OCI-LY3 (cell line): ENCODE results near the gene KRTDAP.

Source experiments
- H2AFZ ChIP-seq: fragments of 200-600, 300-600 bp; shearing (Covaris generic); 2 replicates; pipeline ENCODE4 v1.6.0; 2014; ENCODE audit warnings: antibody characterized with exemption, low read depth, low read length
- H3K27ac ChIP-seq: fragments of 200-600, 300-600 bp; sonication (generic); 2 replicates; pipeline ENCODE4 v1.5.1; 2014; ENCODE audit warnings: mild to moderate bottlenecking, low read length, moderate library complexity, mixed read lengths
- H3K27me3 ChIP-seq: fragments of 200-600, 300-600 bp; sonication (generic); 2 replicates; pipeline ENCODE4 v1.6.1; 2014; ENCODE audit warnings: low read depth, low read length, mixed read lengths
- H3K36me3 ChIP-seq: fragments of 200-600, 300-600 bp; sonication (generic); replicated peaks from 2 replicates; pipeline ENCODE3; 2014; ENCODE audit warnings: low read depth, low read length, mixed read lengths
- H3K4me1 ChIP-seq: fragments of 300-600, 200-600 bp; sonication (generic); 2 replicates; pipeline ENCODE4 v1.6.1; 2014; ENCODE audit warnings: low read length, mixed read lengths
- H3K4me2 ChIP-seq: fragments of 200-600, 300-600 bp; sonication (generic); 2 replicates; pipeline ENCODE4 v1.6.1; 2014; ENCODE audit warnings: low read length, mixed read lengths
- H3K4me3 ChIP-seq: fragments of 300-600, 200-600 bp; sonication (generic); 2 replicates; pipeline ENCODE4 v1.5.1; 2014; ENCODE audit warnings: antibody characterized with exemption, mild to moderate bottlenecking, low read length, moderate library complexity
- H3K79me2 ChIP-seq: fragments of 300-600, 200-600 bp; shearing (Covaris generic); 2 replicates; pipeline ENCODE4 v1.6.1; 2014; ENCODE audit warnings: mild to moderate bottlenecking, low read length, mixed read lengths
- H3K9ac ChIP-seq: fragments of 300-600, 200-600 bp; shearing (Covaris generic); 2 replicates; pipeline ENCODE4 v1.6.0; 2014; ENCODE audit warnings: mild to moderate bottlenecking, low read length, moderate library complexity
- H3K9me3 ChIP-seq: fragments of 200-600, 300-600 bp; shearing (Covaris generic); 2 replicates; pipeline ENCODE4 v1.6.1; 2014; ENCODE audit warnings: low read length, mixed read lengths; ENCODE audit not compliant: insufficient read depth
- H4K20me1 ChIP-seq: fragments of 200-600, 300-600 bp; sonication (generic); 2 replicates; pipeline ENCODE4 v1.6.1; 2016; ENCODE audit warnings: low read length, mixed read lengths; ENCODE audit not compliant: insufficient read depth
- CTCF ChIP-seq: fragments of 200-600, 300-600 bp; sonication (generic); IDR thresholded peaks from 2 replicates; pipeline ENCODE4 v1.5.1; 2014; ENCODE audit warnings: antibody characterized with exemption, low read length, low read depth
- EZH2phosphoT487 ChIP-seq: fragments of 200-600 bp; shearing (Covaris generic); IDR thresholded peaks from 2 replicates; pipeline ENCODE4 v1.6.1; 2018; ENCODE audit warnings: antibody characterized with exemption, mixed run types, low read depth

Gene KRTDAP

GRCh38 chr19:35516310-35516709 lies 26.0 kb upstream of the KRTDAP start:
- H3K27ac ChIP-seq: no peak overlapping the region
- no peaks in the 10 kb centered on the region for H4K20me1 ChIP-seq
- H2AFZ ChIP-seq: no peak overlapping the region
- TF ChIP-seq CTCF: no peak
- TF ChIP-seq EZH2phosphoT487: no peak
- H3K27me3 ChIP-seq: peaks cover 17% of the 10 kb centered on the region
- H3K4me2 ChIP-seq: no peak overlapping the region
- no peaks in the 10 kb centered on the region for H3K4me1 ChIP-seq
- no peak overlapping the region for H3K9ac ChIP-seq
- H3K79me2 ChIP-seq: no peaks in the 10 kb centered on the region
- no peak overlapping the region for H3K4me3 ChIP-seq
- H3K9me3 ChIP-seq: no peaks in the 10 kb centered on the region
- H3K36me3 ChIP-seq: no peaks in the 10 kb centered on the region

GRCh38 chr19:35514282-35514809 lies 24.1 kb upstream of the KRTDAP start:
- peaks cover 23% of the 10 kb centered on the region for H3K27me3 ChIP-seq
- H3K27ac ChIP-seq: no peak overlapping the region
- H3K4me3 ChIP-seq: no peak overlapping the region
- no peak overlapping the region for H3K4me2 ChIP-seq
- no peaks in the 10 kb centered on the region for H3K9me3 ChIP-seq
- H2AFZ ChIP-seq: no peak overlapping the region
- no peak overlapping the region for H3K9ac ChIP-seq
- peaks cover 4% of the 10 kb centered on the region for H3K4me1 ChIP-seq
- H4K20me1 ChIP-seq: no peaks in the 10 kb centered on the region
- H3K79me2 ChIP-seq: no peaks in the 10 kb centered on the region
- H3K36me3 ChIP-seq: no peaks in the 10 kb centered on the region
- TF ChIP-seq EZH2phosphoT487: no peak
- TF ChIP-seq CTCF: no peak

GRCh38 chr19:35513628-35514281 lies 23.5 kb upstream of the KRTDAP start, which contains the start of gene DMKN:
Gene DMKN, minus strand, starts transcription at chr19:35513649. Its CDS starts 174 bp downstream, at chr19:35513475.
- Histone ChIP-seq H2AFZ (no peak within 1 kb of the TSS), H3K27me3 (peaks cover 29% of the 10 kb centered on the region), H3K4me2 (no peak within 1 kb of the TSS), H3K9me3 (no peaks in the 10 kb centered on the region), H4K20me1 (no peaks in the 10 kb centered on the region), H3K4me1 (peaks cover 7% of the 10 kb centered on the region), H3K36me3 (no peaks in the 10 kb centered on the region), H3K4me3 (no peak within 1 kb of the TSS), H3K9ac (no peak within 1 kb of the TSS), H3K27ac (no peak within 1 kb of the TSS), H3K79me2 (no peaks in the 10 kb centered on the region)
- TF ChIP-seq EZH2phosphoT487: no peak
- TF ChIP-seq CTCF: no peak

DNA sequence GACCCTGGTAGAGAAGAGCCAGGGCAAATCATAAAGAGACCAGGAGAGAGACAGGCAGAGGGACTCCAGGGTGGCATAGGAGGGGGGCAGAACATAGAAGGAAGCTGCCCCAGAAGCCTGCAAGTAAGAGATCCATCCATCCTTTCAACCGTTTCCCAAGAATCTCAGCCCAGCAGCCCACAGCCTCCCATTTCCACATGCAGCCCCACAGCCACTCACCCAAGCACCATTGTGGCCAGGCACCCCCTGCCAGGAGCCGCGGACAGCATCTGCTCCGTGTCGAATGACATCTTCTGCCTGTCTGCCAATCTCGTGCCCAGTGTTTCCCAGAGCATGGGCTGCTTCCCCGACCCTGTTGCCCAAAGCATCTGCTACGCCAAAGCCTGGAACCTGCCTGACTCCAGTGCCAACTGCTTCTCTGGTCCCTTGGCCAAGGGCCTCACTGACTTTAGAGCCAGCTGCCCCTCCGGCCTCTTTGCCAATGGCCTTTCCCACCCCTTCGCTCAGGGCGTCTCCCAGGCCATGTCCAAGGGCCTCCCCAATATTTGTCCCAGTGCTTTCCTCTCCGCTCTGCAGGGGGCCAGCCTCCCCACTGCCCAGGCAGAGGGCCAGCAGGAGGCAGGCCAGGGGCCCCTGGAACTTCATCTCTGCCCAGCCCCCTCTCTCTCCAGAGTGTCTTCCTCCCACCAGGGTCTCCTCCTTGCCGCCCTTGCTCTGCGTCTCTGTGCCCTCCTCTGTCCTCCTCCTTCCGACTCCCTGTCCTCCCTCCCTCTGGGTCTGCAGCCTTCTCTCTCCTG lies 22.8 kb upstream of the KRTDAP start:
- no peak overlapping the region for H3K27ac ChIP-seq
- no peak overlapping the region for H3K9ac ChIP-seq
- no peaks in the 10 kb centered on the region for H4K20me1 ChIP-seq
- H3K4me3 ChIP-seq: no peak overlapping the region
- H3K27me3 ChIP-seq: peaks cover 37% of the 10 kb centered on the region
- H3K9me3 ChIP-seq: no peaks in the 10 kb centered on the region
- no peak for TF ChIP-seq CTCF
- no peak for TF ChIP-seq EZH2phosphoT487
- no peak overlapping the region for H2AFZ ChIP-seq
- H3K36me3 ChIP-seq: no peaks in the 10 kb centered on the region
- peaks cover 7% of the 10 kb centered on the region for H3K4me1 ChIP-seq
- no peak overlapping the region for H3K4me2 ChIP-seq
- no peaks in the 10 kb centered on the region for H3K79me2 ChIP-seq
